Measurements from ENCODE around the gene KCNK5.

The KCNK5 gene

DNA sequence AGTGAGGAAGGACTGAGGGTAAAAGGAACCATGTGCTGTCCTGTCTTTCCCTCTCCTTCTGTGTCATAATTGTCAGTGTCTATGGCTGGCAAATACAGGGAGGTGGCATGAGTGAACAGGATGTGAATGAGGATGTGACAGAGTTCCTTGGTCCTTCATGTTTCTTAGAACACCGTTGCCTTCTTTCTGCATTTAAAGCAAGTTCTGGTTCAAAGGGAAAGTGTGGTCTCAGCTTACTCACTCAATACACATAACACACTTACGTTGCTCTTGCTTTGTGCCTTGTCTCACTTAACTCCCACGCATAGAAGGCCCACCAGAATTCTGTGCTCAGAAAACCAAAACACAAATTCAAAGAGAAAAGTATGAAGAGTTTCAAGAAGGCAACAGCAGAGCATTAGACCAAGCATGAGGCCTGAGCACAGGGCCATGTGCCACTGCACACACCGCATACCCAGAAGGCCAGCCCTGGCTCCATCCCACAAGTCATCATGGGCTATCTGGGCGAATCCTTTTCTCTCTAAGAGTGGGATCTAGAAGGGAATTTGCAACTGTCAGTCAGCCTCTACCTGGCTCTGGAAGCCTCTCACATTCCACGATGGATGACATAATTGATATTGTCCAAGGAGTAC is 75.4 kb downstream of the KCNK5 start:
- no peak for TF ChIP-seq CTCF (IDR thresholded peaks at IDR 0.05; ENCODE audit: control insufficient read depth, extremely low read depth, insufficient read depth)
- DNase-seq (ENCODE audit: low read depth): no peak
- H3K4me3 ChIP-seq (ENCODE audit: low read depth, low read length): no peak overlapping the region

DNA sequence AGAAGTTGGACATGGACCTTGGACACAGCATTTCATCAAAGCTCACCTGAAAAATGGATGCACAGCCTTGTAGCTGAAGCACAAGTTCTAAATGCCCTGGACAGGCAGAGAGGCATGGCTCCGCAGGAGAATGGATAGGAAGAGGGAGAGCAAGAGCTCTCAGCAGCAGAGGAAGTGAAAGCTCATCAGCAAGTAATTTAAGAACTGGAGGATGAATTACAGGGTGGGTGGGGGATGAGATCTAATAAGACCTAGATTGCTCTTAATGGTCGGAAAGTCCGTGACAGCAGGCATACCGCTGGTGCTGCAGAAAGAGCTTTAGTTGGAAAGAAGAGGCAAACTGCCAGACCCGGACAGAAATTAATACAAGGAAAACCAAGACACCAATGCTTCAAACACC is 77.0 kb downstream of the KCNK5 start:
- no peak overlapping the region for H3K4me3 ChIP-seq (ENCODE audit: low read depth, low read length)
- TF ChIP-seq CTCF (IDR thresholded peaks at IDR 0.05; ENCODE audit: control insufficient read depth, extremely low read depth, insufficient read depth): no peak
- DNase-seq (ENCODE audit: low read depth): no peak

DNA sequence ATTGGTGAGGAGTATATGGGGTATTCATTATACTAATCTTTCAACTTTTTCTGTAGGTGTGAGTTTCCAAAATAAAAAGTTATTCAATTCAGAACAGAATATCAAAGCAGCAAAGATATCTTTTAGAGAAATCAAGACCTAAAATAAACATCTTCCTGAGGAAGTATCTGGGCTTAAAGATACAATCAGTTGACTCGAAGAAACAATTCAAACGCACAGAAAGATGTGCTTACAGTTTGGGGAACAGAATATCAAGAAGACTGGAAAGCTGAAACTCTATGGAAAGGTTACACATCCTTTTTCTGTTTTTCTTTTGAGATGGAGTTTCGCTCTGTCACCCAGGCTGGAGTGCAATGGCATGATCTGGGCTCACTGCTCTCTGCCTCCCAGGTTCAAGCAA is 78.1 kb downstream of the KCNK5 start:
- H3K4me3 ChIP-seq (ENCODE audit: low read depth, low read length): no peak overlapping the region
- no peak for DNase-seq (ENCODE audit: low read depth)
- TF ChIP-seq CTCF (IDR thresholded peaks at IDR 0.05; ENCODE audit: control insufficient read depth, extremely low read depth, insufficient read depth): no peak

- H3K4me3 ChIP-seq (ENCODE audit: low read depth, low read length): no peak overlapping the region
- DNase-seq (ENCODE audit: low read depth): no peak
- no peak for TF ChIP-seq CTCF (IDR thresholded peaks at IDR 0.05; ENCODE audit: control insufficient read depth, extremely low read depth, insufficient read depth)
Observed at GRCh38 chr6:39144481-39145173, 84.6 kb downstream of the KCNK5 start.

DNA sequence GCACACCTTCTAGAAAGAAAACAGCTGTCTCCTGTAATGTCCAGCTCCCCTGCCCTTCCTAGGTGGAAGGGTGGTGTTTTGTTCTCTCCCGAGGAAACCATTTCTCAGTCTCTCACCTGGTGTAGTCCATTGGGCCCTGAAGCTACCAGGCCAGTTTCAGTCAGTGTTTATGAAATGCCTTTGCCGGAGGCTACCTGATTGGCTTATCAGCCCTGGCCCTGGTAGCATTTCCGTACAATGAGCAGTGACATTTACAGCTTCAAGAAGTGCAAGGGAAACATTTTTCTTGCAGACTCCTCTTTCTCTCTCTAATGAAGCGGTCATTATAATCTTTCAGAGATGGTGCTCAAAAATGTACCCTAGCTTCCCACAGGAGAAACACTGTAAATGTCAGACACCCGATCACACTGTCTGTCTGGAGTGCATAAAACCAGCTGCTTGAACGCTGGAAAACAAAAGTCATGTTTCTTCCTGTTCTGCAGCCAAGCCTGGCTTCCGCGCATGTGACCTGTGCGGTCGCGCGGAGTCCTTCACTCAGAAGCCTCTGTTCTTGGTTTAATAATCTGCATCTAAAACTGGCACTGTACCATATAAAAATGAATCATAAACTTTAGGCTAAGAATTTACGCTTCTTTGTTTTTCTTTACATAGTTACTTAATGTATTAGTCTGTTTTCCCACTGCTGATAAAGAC is 85.9 kb downstream of the KCNK5 start:
- TF ChIP-seq CTCF (IDR thresholded peaks at IDR 0.05; ENCODE audit: control insufficient read depth, extremely low read depth, insufficient read depth): no peak
- no peak overlapping the region for H3K4me3 ChIP-seq (ENCODE audit: low read depth, low read length)

GRCh38 chr6:39140556-39141167 is 88.6 kb downstream of the KCNK5 start:
- no peak for DNase-seq (ENCODE audit: low read depth)
- no peak overlapping the region for H3K4me3 ChIP-seq (ENCODE audit: low read depth, low read length)
- no peak for TF ChIP-seq CTCF (IDR thresholded peaks at IDR 0.05; ENCODE audit: control insufficient read depth, extremely low read depth, insufficient read depth)

More for the DNA sequence above, 85.9 kb downstream of the KCNK5 start:
- DNase-seq (ENCODE audit: low read depth): no peak

Measured in LNCaP clone FGC (cell line).